ENCODE results near the gene ABI1. TPM values are rescaled to one million over a fixed set of nuclear protein-coding genes. Genes with fewer than 3 reads are reported as not detected.
A peak's percentile ranks its signal among the peaks of the same experiment; 100 is the strongest.

The ABI1 gene
- total and polyA plus RNA-seq, 2 of the 4 experiments (the other 2 are of a cell fraction), result 49.6 to 71.3 TPM

- dilution Hi-C loops (cut with HindIII; ENCODE audit: low sequenced_read_pairs, unreplicated experiment), result no loop called here
- Histone ChIP-seq H4K5ac (ENCODE audit: low read depth, low read length) (no peak overlapping the region), H2BK5ac (ENCODE audit: low read depth, low read length, poor library complexity, severe bottlenecking) (peak overlapping the region; percentile 89), H3K4me2 (ENCODE audit: low read depth, low read length) (no peak overlapping the region; the same call in 1 of the 2 replicates), H3K9me1 (ENCODE audit: insufficient read depth, low read length) (peaks cover 17% of the 10 kb centered on the region), H4K91ac (ENCODE audit: insufficient read depth, low read depth, low read length) (peak overlapping the region; percentile 79), H3K4me1 (ENCODE audit: control insufficient read depth, insufficient read depth, low read length) (peaks cover 8% of the 10 kb centered on the region), H3K14ac (replicated peaks; ENCODE audit: low read depth, low read length) (peak overlapping the region; percentile 85), H2AK9ac (replicated peaks; ENCODE audit: low read depth, low read length, poor library complexity) (peak overlapping the region; percentile 53), H3K36me3 (ENCODE audit: control insufficient read depth, insufficient read depth, low read length) (0 out of 2 replicates have a peak, but pooled peaks cover 1% of the 10 kb centered on the region), H3K27ac (ENCODE audit: insufficient read depth, low read length) (no peak overlapping the region), H3K4me3 (ENCODE audit: insufficient read depth, low read depth, low read length) (no peak overlapping the region), H2AK5ac (ENCODE audit: low read depth, low read length) (peak overlapping the region; percentile 61; the same call in 1 of the 2 replicates), H2AFZ (replicated peaks; ENCODE audit: low read length, poor library complexity) (peak overlapping the region; percentile 34), H2BK20ac (ENCODE audit: low read depth, low read length) (peak overlapping the region; percentile 61; the same call in 1 of the 2 replicates), H3K18ac (ENCODE audit: low read depth, low read length) (peak overlapping the region; percentile 7; the same call in 1 of the 2 replicates), H3K9ac (ENCODE audit: low read depth, low read length) (no peak overlapping the region), H4K8ac (ENCODE audit: low read depth in 2 of 2, low read length in 2 of 2) (peak overlapping the region; percentile 7 to 90; a peak in 3 of 4 replicates), H3K79me1 (ENCODE audit: low read depth in 1 of 2, low read length in 2 of 2) (peaks cover 41 to 83% of the 10 kb centered on the region in 2 experiments), H4K20me1 (ENCODE audit: insufficient read depth, low read length) (peaks cover 25% of the 10 kb centered on the region), H3K27me3 (ENCODE audit: control insufficient read depth, insufficient read depth, low read length) (no peaks in the 10 kb centered on the region), H3K23ac (ENCODE audit: low read depth, low read length) (peak overlapping the region; percentile 87; the same call in 1 of the 2 replicates), H2BK120ac (ENCODE audit: low read depth, low read length) (peak overlapping the region; percentile 35), H3K4ac (ENCODE audit: low read depth, low read length) (peak overlapping the region; percentile 72), H3K56ac (ENCODE audit: extremely low read depth, insufficient read depth, low read length) (no peak overlapping the region; the same call in 1 of the 2 replicates), H2BK15ac (ENCODE audit: low read depth, low read length) (peak overlapping the region; percentile 9; the same call in 1 of the 3 replicates), H3K9me3 (ENCODE audit: control insufficient read depth, insufficient read depth, low read length) (no peaks in the 10 kb centered on the region)
- intact Hi-C loops (cut with micrococcal nuclease), result loop anchor here (5.0 kb wide), 1 partner anchor 36 kb away; no protein-coding TSS in a partner anchor
- CTCF ChIA-PET, result interaction anchor here (0.7 to 2.9 kb wide), 2 partner anchors 38 to 56 kb away, joined by 3 to 10 read pairs; no protein-coding TSS in a partner anchor
- ATAC-seq (ENCODE audit: low read depth) (no peak; the same call in 1 of the 2 replicates), DNase-seq (peak; percentile 38)
- WGBS, 2 experiments (ENCODE audit: extremely low coverage in 2 of 2, insufficient read length in 1 of 2), result no CpG with 5 or more reads among the region's 2 CpGs
- peak; percentile 63 for TF ChIP-seq CEBPB (IDR thresholded peaks at IDR 0.05; ENCODE audit: low read depth, low read length)
- no peak for TF ChIP-seq NFE2L2 (IDR thresholded peaks at IDR 0.05; ENCODE audit: low read depth, low read length)
- TF ChIP-seq BHLHE40 (IDR thresholded peaks at IDR 0.05; ENCODE audit: low read depth, low read length), result no peak
- no TSS peak for BruUV-seq (replicated peaks)
- in situ Hi-C loops (cut with MboI; ENCODE audit: low sequenced_read_pairs), result no loop called here
- POLR2A ChIA-PET (ENCODE audit: unreplicated experiment), result interaction anchor here (0.6 kb wide), 1 partner anchor 56 kb away, joined by 5 read pairs; no protein-coding TSS in a partner anchor
These were observed 79.0 kb downstream of the ABI1 start for GRCh38 chr10:26781797-26782196.
